ENCODE measurements around the gene DMAC1.

The DMAC1 gene

DNA sequence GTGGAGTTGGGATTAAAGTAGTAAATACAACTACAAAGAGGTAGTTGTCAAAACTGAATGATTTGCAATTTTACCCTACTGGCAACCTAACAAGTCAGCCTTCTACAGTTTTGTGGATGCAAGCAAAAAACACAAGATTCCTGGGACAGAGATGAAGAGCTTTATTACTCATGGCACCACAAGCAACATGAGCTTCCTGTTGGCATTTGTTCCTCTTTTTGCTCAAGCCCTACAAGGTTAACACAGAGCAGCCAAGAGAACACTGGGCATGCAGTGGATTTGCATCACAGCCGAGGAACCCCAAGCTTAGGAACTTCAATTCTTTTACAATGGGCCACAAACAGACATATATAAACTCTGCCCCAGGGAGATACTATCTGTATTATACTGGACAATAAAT is 28.8 kb upstream of the DMAC1 start:
- H3K27ac ChIP-seq, result no peak overlapping the region
- TF ChIP-seq, protein P1, sequence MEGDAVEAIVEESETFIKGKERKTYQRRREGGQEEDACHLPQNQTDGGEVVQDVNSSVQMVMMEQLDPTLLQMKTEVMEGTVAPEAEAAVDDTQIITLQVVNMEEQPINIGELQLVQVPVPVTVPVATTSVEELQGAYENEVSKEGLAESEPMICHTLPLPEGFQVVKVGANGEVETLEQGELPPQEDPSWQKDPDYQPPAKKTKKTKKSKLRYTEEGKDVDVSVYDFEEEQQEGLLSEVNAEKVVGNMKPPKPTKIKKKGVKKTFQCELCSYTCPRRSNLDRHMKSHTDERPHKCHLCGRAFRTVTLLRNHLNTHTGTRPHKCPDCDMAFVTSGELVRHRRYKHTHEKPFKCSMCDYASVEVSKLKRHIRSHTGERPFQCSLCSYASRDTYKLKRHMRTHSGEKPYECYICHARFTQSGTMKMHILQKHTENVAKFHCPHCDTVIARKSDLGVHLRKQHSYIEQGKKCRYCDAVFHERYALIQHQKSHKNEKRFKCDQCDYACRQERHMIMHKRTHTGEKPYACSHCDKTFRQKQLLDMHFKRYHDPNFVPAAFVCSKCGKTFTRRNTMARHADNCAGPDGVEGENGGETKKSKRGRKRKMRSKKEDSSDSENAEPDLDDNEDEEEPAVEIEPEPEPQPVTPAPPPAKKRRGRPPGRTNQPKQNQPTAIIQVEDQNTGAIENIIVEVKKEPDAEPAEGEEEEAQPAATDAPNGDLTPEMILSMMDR (IDR thresholded peaks at IDR 0.05; ENCODE audit: low read depth, low read length), result no peak
- no peaks in the 10 kb centered on the region for H3K36me3 ChIP-seq
- H3K9me3 ChIP-seq (ENCODE audit: severe bottlenecking), result peaks cover 2% of the 10 kb centered on the region
- no peak overlapping the region for H3K4me3 ChIP-seq (ENCODE audit: low read depth, low read length)
- no peaks in the 10 kb centered on the region for H3K27me3 ChIP-seq (ENCODE audit: insufficient read depth, low read depth, severe bottlenecking)
- no peak for DNase-seq

DNA sequence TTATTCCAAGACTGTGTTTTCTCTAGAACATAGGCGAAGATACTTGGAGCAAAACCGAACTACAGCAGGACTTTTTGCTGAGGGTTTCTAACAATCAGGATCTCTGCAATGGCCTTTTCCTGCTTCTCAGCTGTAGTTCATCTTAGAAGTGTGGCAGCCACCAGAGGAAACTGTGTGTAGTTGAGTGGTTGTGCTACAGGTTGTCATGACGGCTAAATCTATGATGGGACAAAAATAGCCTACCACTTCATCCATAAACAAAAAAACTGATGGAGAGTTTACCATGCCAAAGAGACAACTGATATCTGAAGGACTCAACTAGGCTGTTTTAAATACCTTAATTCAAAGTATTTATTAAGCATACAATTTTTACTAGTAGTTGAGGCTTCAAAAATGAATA is 28.2 kb upstream of the DMAC1 start:
- H3K4me3 ChIP-seq (ENCODE audit: low read depth, low read length), result no peak overlapping the region
- no peaks in the 10 kb centered on the region for H3K36me3 ChIP-seq
- DNase-seq, result no peak
- TF ChIP-seq, protein P1 (IDR thresholded peaks at IDR 0.05; ENCODE audit: low read depth, low read length), result no peak
- H3K27ac ChIP-seq, result no peak overlapping the region
- no peaks in the 10 kb centered on the region for H3K27me3 ChIP-seq (ENCODE audit: insufficient read depth, low read depth, severe bottlenecking)
- H3K9me3 ChIP-seq (ENCODE audit: severe bottlenecking), result peaks cover 2% of the 10 kb centered on the region

DNA sequence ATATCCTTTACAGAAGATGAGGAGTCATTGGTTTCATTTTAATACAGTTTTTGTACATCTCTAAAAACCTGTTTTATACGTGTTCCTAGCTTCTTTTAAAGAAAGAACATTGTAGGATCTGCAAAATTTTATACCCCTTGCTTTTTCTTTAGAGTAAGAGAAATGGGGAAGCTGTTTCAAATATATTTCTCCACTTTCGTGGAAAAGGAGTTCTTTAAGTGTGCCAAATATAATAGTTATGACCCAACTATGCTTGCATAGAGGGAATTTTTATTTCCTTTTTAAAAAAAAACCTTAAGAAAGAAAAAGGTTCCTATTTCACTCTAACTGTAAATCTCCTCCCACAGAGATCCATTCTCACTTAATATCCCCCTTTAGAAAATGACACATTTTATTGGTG is 27.5 kb upstream of the DMAC1 start:
- Histone ChIP-seq H3K4me3 (ENCODE audit: low read depth, low read length) (no peak overlapping the region), H3K27ac (no peak overlapping the region), H3K36me3 (no peaks in the 10 kb centered on the region), H3K9me3 (ENCODE audit: severe bottlenecking) (peaks cover 2% of the 10 kb centered on the region), H3K27me3 (ENCODE audit: insufficient read depth, low read depth, severe bottlenecking) (no peaks in the 10 kb centered on the region)
- no peak for DNase-seq
- TF ChIP-seq, protein P1 (IDR thresholded peaks at IDR 0.05; ENCODE audit: low read depth, low read length), result no peak

DNA sequence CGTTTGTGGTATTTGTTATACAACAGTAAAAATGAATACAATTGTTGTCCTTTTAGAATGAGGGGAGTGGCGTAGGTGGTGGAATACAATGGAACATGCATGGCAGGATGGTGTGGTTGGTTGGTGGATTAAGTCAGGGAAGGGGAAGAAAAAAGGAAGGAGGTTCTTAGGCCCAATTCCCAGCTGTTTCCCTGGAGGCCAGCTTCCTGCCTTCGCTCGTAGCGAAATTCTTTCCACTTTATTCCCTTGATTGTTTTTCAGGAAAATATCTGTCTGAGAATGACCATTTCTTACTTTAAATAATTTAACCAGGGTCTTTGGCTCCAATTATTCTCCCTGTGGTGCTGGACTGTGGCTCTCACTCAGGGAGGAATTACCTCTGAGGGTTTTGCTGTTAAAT is 24.1 kb upstream of the DMAC1 start:
- no peaks in the 10 kb centered on the region for H3K27me3 ChIP-seq (ENCODE audit: insufficient read depth, low read depth, severe bottlenecking)
- no peaks in the 10 kb centered on the region for H3K9me3 ChIP-seq (ENCODE audit: severe bottlenecking)
- DNase-seq, result no peak
- H3K4me3 ChIP-seq (ENCODE audit: low read depth, low read length), result no peak overlapping the region
- TF ChIP-seq, protein P1 (IDR thresholded peaks at IDR 0.05; ENCODE audit: low read depth, low read length), result no peak
- no peak overlapping the region for H3K27ac ChIP-seq
- no peaks in the 10 kb centered on the region for H3K36me3 ChIP-seq

DNA sequence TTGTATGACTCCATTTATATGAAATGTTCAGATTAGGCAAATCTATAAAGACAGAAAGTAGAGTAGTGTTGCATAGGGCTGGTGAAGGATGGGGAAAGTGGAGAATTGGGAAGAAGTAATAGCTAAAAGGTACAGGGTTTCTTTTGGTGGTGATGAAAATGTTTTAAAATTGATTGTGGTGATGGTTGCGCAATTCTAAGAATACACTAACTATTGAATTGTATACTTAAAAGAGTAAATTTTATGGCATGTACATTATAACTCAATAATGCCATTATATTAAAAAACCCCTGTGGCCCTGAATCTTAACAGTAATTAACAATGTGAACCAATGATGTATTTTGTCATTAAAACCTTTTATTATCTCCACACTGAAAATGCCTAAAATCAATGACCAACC is 20.4 kb upstream of the DMAC1 start:
- TF ChIP-seq, protein P1 (IDR thresholded peaks at IDR 0.05; ENCODE audit: low read depth, low read length), result no peak
- no peaks in the 10 kb centered on the region for H3K36me3 ChIP-seq
- H3K27me3 ChIP-seq (ENCODE audit: insufficient read depth, low read depth, severe bottlenecking), result no peaks in the 10 kb centered on the region
- DNase-seq, result no peak
- no peak overlapping the region for H3K4me3 ChIP-seq (ENCODE audit: low read depth, low read length)
- H3K27ac ChIP-seq, result no peak overlapping the region
- no peaks in the 10 kb centered on the region for H3K9me3 ChIP-seq (ENCODE audit: severe bottlenecking)

DNA sequence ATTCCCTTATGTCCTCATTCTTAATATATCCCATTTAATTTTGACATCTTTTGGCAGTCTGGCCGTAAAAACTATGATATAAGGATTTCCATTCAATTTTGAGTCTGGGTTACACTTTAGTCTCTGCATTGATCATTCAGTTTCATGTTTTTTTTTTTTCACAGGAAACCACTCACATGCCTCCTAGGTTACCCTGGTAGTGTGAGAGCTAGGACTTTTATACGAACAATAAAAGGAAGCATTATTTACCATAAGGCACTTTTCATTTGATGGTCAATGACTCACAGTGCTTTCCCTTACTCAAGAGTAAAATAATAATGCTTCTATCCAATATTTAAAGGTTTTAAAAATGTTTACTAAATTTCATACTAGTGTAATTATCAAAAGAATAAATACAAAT is 16.4 kb upstream of the DMAC1 start:
- Histone ChIP-seq H3K4me3 (ENCODE audit: low read depth, low read length) (no peak overlapping the region), H3K27ac (no peak overlapping the region), H3K27me3 (ENCODE audit: insufficient read depth, low read depth, severe bottlenecking) (no peaks in the 10 kb centered on the region), H3K36me3 (no peaks in the 10 kb centered on the region), H3K9me3 (ENCODE audit: severe bottlenecking) (no peaks in the 10 kb centered on the region)
- DNase-seq, result no peak
- TF ChIP-seq, protein P1 (IDR thresholded peaks at IDR 0.05; ENCODE audit: low read depth, low read length), result no peak

Measured in WERI-Rb-1 (cell line).